Measurements from ENCODE around the gene RPS21.
A peak's percentile ranks its signal among the peaks of the same experiment; 100 is the strongest.

DNA sequence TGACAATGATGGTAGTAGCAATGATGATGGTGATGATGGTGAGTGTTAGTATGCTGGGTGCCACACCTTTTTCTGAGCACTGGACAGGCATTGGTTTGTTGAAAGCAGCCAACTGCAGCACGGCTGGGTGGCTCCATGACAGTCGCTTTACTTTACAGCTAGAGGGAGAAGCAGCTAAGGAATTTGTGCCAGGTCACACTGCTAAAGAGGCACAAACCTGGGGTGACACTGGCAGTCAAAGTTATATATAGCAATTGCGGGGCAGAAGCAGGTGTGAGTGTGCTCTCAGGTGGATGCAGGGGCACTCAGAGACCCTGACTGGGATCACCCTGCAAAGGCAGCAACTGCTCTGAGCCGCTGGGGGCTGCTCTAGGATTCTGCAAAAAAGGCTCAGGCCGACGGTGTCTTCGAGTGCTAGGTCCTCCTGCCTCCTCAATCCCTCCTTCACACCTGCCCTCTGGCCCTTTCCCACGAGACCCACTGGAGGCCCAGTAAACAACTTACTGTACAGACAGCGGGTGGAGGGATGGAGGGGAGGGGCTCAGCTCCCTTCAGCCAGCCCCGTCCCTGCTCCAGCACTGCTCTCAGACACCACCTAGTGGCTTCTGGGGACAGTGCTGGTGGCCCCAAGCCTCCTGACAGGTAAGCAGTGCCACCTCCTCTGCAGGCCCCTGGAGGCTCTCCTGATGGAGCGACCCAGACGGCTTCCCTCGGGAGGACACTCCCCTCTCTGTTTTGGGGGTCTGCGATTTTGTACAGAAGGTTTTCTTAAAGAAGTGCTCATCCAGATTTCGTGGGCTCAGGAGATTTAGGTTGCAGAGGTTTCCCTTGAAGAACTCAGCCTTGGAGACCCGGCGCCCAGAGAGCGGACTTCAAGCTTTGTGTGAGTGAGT, 4.4 kb upstream of the RPS21 start:
- TF ChIP-seq, protein P1, sequence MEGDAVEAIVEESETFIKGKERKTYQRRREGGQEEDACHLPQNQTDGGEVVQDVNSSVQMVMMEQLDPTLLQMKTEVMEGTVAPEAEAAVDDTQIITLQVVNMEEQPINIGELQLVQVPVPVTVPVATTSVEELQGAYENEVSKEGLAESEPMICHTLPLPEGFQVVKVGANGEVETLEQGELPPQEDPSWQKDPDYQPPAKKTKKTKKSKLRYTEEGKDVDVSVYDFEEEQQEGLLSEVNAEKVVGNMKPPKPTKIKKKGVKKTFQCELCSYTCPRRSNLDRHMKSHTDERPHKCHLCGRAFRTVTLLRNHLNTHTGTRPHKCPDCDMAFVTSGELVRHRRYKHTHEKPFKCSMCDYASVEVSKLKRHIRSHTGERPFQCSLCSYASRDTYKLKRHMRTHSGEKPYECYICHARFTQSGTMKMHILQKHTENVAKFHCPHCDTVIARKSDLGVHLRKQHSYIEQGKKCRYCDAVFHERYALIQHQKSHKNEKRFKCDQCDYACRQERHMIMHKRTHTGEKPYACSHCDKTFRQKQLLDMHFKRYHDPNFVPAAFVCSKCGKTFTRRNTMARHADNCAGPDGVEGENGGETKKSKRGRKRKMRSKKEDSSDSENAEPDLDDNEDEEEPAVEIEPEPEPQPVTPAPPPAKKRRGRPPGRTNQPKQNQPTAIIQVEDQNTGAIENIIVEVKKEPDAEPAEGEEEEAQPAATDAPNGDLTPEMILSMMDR (IDR thresholded peaks at IDR 0.05) = peak; percentile 89 to 94 (median 93)
- TF ChIP-seq POLR2A (IDR thresholded peaks at IDR 0.05) = no peak
- no peak for TF ChIP-seq EP300 (IDR thresholded peaks at IDR 0.05)

All from sigmoid colon (tissue), 4 donors.